ENCODE measurements around the gene IL1RL2.

IL1RL2 gene

GRCh38 chr2:102267774-102268173, 81.0 kb downstream of the IL1RL2 start:
- no peak for DNase-seq (ENCODE audit: low spot score)

- no peak for DNase-seq (ENCODE audit: low spot score)
Observed at GRCh38 chr2:102268510-102269199, 81.8 kb downstream of the IL1RL2 start.

GRCh38 chr2:102269200-102269524, 82.3 kb downstream of the IL1RL2 start:
- DNase-seq (ENCODE audit: low spot score), result no peak

GRCh38 chr2:102271844-102272243, 85.0 kb downstream of the IL1RL2 start:
- no peak for DNase-seq (ENCODE audit: low spot score)

GRCh38 chr2:102273619-102274211, 86.9 kb downstream of the IL1RL2 start:
- DNase-seq (ENCODE audit: low spot score), result no peak

GRCh38 chr2:102276549-102277201, 89.9 kb downstream of the IL1RL2 start:
- no peak for DNase-seq (ENCODE audit: low spot score)

GRCh38 chr2:102277202-102277700, 90.4 kb downstream of the IL1RL2 start:
- DNase-seq (ENCODE audit: low spot score), result no peak

- no peak for DNase-seq (ENCODE audit: low spot score)
Observed at GRCh38 chr2:102278720-102279390, 92.0 kb downstream of the IL1RL2 start.

GRCh38 chr2:102279391-102279735, 92.5 kb downstream of the IL1RL2 start:
- no peak for DNase-seq (ENCODE audit: low spot score)

- no peak for DNase-seq (ENCODE audit: low spot score)
Observed at GRCh38 chr2:102282678-102283091, 95.9 kb downstream of the IL1RL2 start.

- no peak for DNase-seq (ENCODE audit: low spot score)
Observed at GRCh38 chr2:102283996-102284395, 97.2 kb downstream of the IL1RL2 start.

- no peak for DNase-seq (ENCODE audit: low spot score)
Observed at GRCh38 chr2:102284611-102285010, 97.8 kb downstream of the IL1RL2 start.

- DNase-seq (ENCODE audit: low spot score), result no peak
Observed at GRCh38 chr2:102285368-102285767, 98.5 kb downstream of the IL1RL2 start.

- no peak for DNase-seq (ENCODE audit: low spot score)
Observed at GRCh38 chr2:102286041-102286440, 99.2 kb downstream of the IL1RL2 start.

- no peak for DNase-seq (ENCODE audit: low spot score)
Observed at GRCh38 chr2:102289129-102289528, 102.3 kb downstream of the IL1RL2 start.
